ENCODE measurements around the gene HDAC9. TPM values are rescaled to one million over a fixed set of nuclear protein-coding genes. Genes with fewer than 3 reads are reported as not detected.

The HDAC9 gene
- polyA plus RNA-seq, 1 of the 3 experiments (the other 2 are of a cell fraction): 11.6 TPM

DNA sequence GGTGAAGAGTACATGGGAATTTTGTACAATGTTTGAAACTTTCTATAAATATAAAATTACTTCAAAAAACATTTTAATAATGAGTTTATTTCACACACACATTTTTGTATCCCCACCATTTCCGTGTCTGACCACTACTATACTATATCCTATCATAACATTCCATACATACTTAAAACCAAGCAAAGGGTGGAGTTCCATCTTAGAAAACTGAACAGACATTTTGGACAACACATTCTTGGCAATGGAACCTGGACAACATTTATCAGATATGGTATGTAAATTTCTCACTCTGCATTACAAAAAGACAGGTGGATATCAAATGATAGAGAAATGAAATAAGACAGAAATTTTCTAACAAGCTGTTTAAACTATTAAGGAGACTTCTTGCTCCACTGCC lies 453.0 kb downstream of the HDAC9 start:
- no peak for TF ChIP-seq CHD2 (IDR thresholded peaks at IDR 0.05; ENCODE audit: low read length, partially characterized antibody)
- TF ChIP-seq TCF12 (IDR thresholded peaks at IDR 0.05): 0 out of 2 replicates have a peak, but pooled peaks have one; percentile 8
- no peak for TF ChIP-seq POLR2AphosphoS5 (IDR thresholded peaks at IDR 0.05; ENCODE audit: low read depth, low read length)
- TF ChIP-seq MEF2A (IDR thresholded peaks at IDR 0.05; ENCODE audit: borderline replicate concordance, low read depth): no peak
- Histone ChIP-seq H3K4me1 (ENCODE audit: control insufficient read depth in 1 of 2, insufficient read depth in 2 of 2, low read depth in 1 of 2, low read length in 1 of 2) (peaks cover 0 to 16% of the 10 kb centered on the region in 2 experiments; a peak in 2 of 4 replicates), H3K9ac (no peak overlapping the region), H4K20me1 (ENCODE audit: insufficient read depth) (no peaks in the 10 kb centered on the region), H3K9me2 (no peaks in the 10 kb centered on the region), H3K4me3 (ENCODE audit: low read depth in 2 of 2, low read length in 1 of 2) (no peak overlapping the region), H3K27ac (ENCODE audit: low read depth in 2 of 2, low read length in 1 of 2) (peak overlapping the region in 1 of 2 experiments; percentile 61; a peak in 1 of 4 replicates), H3K79me2 (ENCODE audit: insufficient read depth) (no peaks in the 10 kb centered on the region), H2AFZ (ENCODE audit: low read depth) (no peak overlapping the region), H3K27me3 (ENCODE audit: insufficient read depth) (no peaks in the 10 kb centered on the region), H3K4me2 (no peak overlapping the region), H3F3A (replicated peaks; ENCODE audit: insufficient read depth) (no peaks in the 10 kb centered on the region), H3K36me3 (replicated peaks in 1 of 2; ENCODE audit: control insufficient read depth in 1 of 2, insufficient read depth in 2 of 2, low read length in 1 of 2) (peaks cover 0 to 6% of the 10 kb centered on the region in 2 experiments), H3K9me3 (no peaks in the 10 kb centered on the region)
- ChIA-PET POLR2A (no interaction called here), CTCF (interaction anchor here (0.8 to 1.0 kb wide), 2 partner anchors 8 to 13 kb away, joined by 3 to 4 read pairs; no protein-coding TSS in a partner anchor)
- DNase-seq: no peak
- 78% methylated on average over 1 of the region's 1 CpG for WGBS (ENCODE audit: low lambda C conversion rate)

DNA sequence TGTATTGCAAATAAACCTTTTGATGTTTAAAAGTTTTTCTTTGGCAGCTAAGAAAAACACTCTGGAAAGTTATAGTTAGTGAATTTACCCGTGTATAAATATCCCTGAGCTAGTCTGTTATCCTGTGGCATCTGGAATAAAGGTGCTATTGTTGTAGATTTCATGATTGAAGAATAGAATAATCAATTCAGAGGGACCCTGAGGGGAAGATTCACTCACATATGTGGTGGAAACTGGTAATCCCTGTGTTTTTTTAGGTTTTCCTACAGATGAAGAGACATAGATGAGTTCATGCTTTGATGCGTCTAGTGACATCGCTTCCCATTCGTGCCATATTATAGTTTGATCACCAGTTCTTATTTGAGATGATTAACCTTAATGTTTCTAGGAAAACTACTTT lies 457.3 kb downstream of the HDAC9 start:
- Histone ChIP-seq H3K27ac (ENCODE audit: low read depth in 2 of 2, low read length in 1 of 2) (peak overlapping the region in 1 of 2 experiments; percentile 67; a peak in 2 of 4 replicates), H3K4me2 (no peak overlapping the region), H3K9ac (no peak overlapping the region), H2AFZ (ENCODE audit: low read depth) (no peak overlapping the region), H3K79me2 (ENCODE audit: insufficient read depth) (no peaks in the 10 kb centered on the region), H3K9me3 (no peaks in the 10 kb centered on the region), H3K4me3 (ENCODE audit: low read depth in 2 of 2, low read length in 1 of 2) (no peak overlapping the region), H3K9me2 (no peaks in the 10 kb centered on the region), H3K36me3 (replicated peaks in 1 of 2; ENCODE audit: control insufficient read depth in 1 of 2, insufficient read depth in 2 of 2, low read length in 1 of 2) (peaks cover 0 to 9% of the 10 kb centered on the region in 2 experiments), H3F3A (replicated peaks; ENCODE audit: insufficient read depth) (no peaks in the 10 kb centered on the region), H4K20me1 (ENCODE audit: insufficient read depth) (no peaks in the 10 kb centered on the region), H3K27me3 (ENCODE audit: insufficient read depth) (no peaks in the 10 kb centered on the region), H3K4me1 (ENCODE audit: control insufficient read depth in 1 of 2, insufficient read depth in 2 of 2, low read depth in 1 of 2, low read length in 1 of 2) (peaks cover 0 to 16% of the 10 kb centered on the region in 2 experiments; a peak in 2 of 4 replicates)
- WGBS (ENCODE audit: low lambda C conversion rate): 77% methylated on average over 4 of the region's 4 CpGs
- no peak for TF ChIP-seq JUND (IDR thresholded peaks at IDR 0.05)
- TF ChIP-seq GATA2 (CRISPR knock-in tag; IDR thresholded peaks at IDR 0.05): no peak
- no peak for TF ChIP-seq POLR2AphosphoS5 (IDR thresholded peaks at IDR 0.05; ENCODE audit: low read depth, low read length)
- no peak for TF ChIP-seq SMC3 (IDR thresholded peaks at IDR 0.05; ENCODE audit: low read depth, low read length)
- no peak for TF ChIP-seq CTCF (IDR thresholded peaks at IDR 0.05)
- no peak for TF ChIP-seq CHD2 (IDR thresholded peaks at IDR 0.05; ENCODE audit: low read length, partially characterized antibody)
- no peak for TF ChIP-seq TEAD4 (IDR thresholded peaks at IDR 0.05; ENCODE audit: borderline replicate concordance, insufficient read depth)
- no peak for TF ChIP-seq GABPA (IDR thresholded peaks at IDR 0.05; ENCODE audit: low read depth)
- TF ChIP-seq, protein P1, sequence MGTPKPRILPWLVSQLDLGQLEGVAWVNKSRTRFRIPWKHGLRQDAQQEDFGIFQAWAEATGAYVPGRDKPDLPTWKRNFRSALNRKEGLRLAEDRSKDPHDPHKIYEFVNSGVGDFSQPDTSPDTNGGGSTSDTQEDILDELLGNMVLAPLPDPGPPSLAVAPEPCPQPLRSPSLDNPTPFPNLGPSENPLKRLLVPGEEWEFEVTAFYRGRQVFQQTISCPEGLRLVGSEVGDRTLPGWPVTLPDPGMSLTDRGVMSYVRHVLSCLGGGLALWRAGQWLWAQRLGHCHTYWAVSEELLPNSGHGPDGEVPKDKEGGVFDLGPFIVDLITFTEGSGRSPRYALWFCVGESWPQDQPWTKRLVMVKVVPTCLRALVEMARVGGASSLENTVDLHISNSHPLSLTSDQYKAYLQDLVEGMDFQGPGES (IDR thresholded peaks at IDR 0.05; ENCODE audit: low read depth, low read length): no peak
- no peak for TF ChIP-seq FOXM1 (IDR thresholded peaks at IDR 0.05; ENCODE audit: low read depth)
- no peak for DNase-seq
- ChIA-PET POLR2A (no interaction called here), CTCF (interaction anchor here (1.0 to 1.5 kb wide), 6 partner anchors 13 to 600 kb away, joined by 3 to 6 read pairs (median 4); no protein-coding TSS in a partner anchor)

Data from SK-N-SH (cell line).